Measurements from ENCODE around the gene SNX18. TPM values are rescaled to one million over a fixed set of nuclear protein-coding genes. Genes with fewer than 3 reads are reported as not detected.

The SNX18 gene
- total RNA-seq, 1 donor from 2014 or later = 35.4 TPM

DNA sequence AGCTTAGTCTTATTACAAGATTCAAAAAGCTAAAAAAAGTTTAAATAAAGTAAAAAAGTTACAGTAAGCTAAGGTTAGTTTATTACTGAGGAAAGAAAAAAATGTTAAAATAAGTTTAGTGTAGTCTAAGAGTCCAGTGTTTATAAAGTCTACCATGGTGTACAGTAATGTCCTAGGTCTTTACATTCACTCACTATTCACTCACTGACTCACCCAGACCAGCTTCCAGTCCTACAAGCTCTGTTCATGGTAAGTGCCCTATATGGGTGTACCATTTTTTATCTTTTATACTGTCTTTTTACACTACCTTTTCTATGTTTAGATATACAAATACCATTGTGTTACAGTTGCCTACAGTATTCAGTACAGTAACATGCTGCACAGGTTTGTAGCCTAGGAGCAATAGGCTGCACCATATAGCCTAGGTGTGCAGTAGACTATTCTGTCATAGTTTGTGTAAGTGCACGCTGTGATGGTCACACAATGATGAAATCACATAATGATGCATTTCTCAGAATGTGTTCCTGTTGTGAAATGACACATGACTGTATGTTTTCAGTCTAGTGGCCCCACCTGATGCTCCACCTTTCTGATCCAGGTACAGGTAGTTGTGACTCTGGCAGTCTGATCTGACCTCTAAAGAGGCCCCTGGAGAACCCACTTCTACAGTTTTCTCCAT, 45.7 kb downstream of the SNX18 start:
- Histone ChIP-seq H3K36me3 (no peaks in the 10 kb centered on the region), H3K27me3 (no peaks in the 10 kb centered on the region), H3K9me3 (no peaks in the 10 kb centered on the region), H3K4me3 (no peak overlapping the region), H3K27ac (no peak overlapping the region), H3K4me1 (no peaks in the 10 kb centered on the region)
- ATAC-seq (no peak), DNase-seq (no peak)
- intact Hi-C loops (cut with DNase I) = no loop called here
- TF ChIP-seq, protein P1, sequence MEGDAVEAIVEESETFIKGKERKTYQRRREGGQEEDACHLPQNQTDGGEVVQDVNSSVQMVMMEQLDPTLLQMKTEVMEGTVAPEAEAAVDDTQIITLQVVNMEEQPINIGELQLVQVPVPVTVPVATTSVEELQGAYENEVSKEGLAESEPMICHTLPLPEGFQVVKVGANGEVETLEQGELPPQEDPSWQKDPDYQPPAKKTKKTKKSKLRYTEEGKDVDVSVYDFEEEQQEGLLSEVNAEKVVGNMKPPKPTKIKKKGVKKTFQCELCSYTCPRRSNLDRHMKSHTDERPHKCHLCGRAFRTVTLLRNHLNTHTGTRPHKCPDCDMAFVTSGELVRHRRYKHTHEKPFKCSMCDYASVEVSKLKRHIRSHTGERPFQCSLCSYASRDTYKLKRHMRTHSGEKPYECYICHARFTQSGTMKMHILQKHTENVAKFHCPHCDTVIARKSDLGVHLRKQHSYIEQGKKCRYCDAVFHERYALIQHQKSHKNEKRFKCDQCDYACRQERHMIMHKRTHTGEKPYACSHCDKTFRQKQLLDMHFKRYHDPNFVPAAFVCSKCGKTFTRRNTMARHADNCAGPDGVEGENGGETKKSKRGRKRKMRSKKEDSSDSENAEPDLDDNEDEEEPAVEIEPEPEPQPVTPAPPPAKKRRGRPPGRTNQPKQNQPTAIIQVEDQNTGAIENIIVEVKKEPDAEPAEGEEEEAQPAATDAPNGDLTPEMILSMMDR (IDR thresholded peaks at IDR 0.05) = no peak

DNA sequence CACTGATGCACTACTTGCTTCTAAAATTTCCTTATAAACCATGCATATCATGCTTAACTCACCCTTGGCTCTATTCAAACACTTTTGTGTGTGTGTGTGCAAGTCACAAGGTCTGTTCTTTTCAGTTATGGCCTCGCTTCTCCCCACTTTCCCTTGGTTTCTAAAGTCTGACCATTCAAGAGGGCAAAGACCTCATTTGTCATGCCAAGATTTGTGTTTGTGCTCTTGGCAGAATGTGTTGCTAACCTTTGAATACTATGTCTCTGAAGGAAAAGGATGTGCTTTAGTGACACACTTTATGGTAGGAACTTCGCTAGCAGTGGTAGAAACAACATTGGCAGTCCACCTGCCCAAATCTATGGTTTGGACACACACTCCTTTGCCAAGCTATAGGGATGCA, 50.4 kb downstream of the SNX18 start:
- H3K4me1 ChIP-seq = no peaks in the 10 kb centered on the region
- H3K4me3 ChIP-seq = no peak overlapping the region
- DNase-seq (no peak), ATAC-seq (no peak)
- no peaks in the 10 kb centered on the region for H3K9me3 ChIP-seq
- H3K36me3 ChIP-seq = no peaks in the 10 kb centered on the region
- intact Hi-C loops (cut with DNase I) = no loop called here
- no peaks in the 10 kb centered on the region for H3K27me3 ChIP-seq
- TF ChIP-seq, protein P1 (IDR thresholded peaks at IDR 0.05) = no peak
- no peak overlapping the region for H3K27ac ChIP-seq

DNA sequence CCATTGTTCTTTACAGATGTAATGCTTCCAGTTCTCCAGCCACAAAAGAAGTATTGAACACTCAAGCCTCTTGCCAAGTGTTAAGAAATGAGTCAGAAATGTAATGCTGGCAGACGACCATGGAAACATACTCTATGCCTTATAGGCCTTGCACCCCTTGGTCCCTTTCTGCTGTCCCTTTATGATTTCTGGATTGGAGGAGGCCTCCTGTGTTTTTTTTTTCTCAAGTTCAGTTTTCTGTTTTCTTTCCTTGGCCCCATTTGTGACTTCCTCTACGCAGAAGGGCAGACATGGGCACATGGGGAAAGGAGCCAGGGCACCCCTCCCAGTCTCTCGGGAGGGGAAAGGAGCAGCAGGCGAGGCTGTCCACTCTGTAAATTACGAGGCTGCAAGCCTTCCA, 53.4 kb downstream of the SNX18 start:
- ATAC-seq (no peak), DNase-seq (no peak)
- TF ChIP-seq, protein P1 (IDR thresholded peaks at IDR 0.05) = no peak
- Histone ChIP-seq H3K27ac (no peak overlapping the region), H3K36me3 (no peaks in the 10 kb centered on the region), H3K4me3 (no peak overlapping the region), H3K27me3 (no peaks in the 10 kb centered on the region), H3K9me3 (no peaks in the 10 kb centered on the region), H3K4me1 (no peaks in the 10 kb centered on the region)
- intact Hi-C loops (cut with DNase I) = no loop called here

DNA sequence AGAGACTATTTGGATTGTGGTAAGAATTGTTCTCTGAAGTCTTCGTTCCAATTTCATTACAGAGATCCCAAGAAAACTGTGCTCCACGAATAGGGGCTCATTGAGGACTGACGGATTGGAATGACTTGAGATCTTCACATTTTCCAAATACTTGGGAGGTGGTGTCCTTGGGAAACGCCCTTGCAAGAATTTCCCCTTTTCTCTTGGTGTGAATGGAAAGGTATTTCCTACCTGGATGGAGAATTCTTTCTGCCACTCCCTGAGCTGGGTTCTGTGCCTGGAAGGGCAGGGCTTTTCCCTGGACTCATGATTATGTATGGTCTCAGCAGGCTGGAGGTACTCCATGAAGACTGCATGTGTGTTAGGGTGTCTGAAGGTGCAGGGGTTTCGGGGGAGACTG, 53.9 kb downstream of the SNX18 start:
- intact Hi-C loops (cut with DNase I) = no loop called here
- no peaks in the 10 kb centered on the region for H3K9me3 ChIP-seq
- TF ChIP-seq, protein P1 (IDR thresholded peaks at IDR 0.05) = no peak
- DNase-seq = no peak
- no peaks in the 10 kb centered on the region for H3K4me1 ChIP-seq
- H3K27me3 ChIP-seq = no peaks in the 10 kb centered on the region
- H3K4me3 ChIP-seq = no peak overlapping the region
- no peak overlapping the region for H3K27ac ChIP-seq
- no peak for ATAC-seq
- no peaks in the 10 kb centered on the region for H3K36me3 ChIP-seq

DNA sequence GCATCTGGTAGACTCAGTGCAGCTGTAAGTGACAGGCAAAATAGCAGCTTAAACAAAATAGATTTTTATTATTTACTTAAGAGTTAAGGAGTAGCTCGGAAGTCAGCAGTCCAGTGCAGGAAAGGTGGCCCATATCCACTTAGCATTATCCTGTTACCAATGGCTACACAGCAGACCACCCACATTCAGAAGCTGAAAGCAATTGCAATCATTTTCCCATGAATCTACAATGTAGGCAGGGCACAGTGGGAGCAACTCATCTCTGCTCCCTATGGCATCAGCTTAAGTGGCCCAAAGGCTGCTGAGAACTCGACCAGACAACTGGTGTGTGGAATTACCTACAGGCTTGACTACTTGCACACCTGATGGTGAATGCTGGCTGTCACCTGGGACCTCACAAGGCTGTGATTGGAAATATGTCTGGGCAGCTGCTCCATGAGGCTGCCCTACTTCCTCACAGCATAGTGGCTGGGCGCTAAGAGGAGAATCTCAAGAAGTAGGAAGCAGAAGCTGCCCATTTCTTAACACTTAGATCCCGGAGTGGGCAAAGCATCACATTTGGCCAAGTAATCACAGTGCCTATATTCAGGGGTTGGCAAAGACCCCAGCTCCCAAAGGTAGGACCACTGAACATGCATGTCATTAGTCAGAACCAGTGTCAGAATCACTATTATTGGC, 56.4 kb downstream of the SNX18 start:
- DNase-seq (no peak), ATAC-seq (peak; percentile 63)
- TF ChIP-seq, protein P1 (IDR thresholded peaks at IDR 0.05) = no peak
- Histone ChIP-seq H3K4me3 (no peak overlapping the region), H3K36me3 (no peaks in the 10 kb centered on the region), H3K9me3 (no peaks in the 10 kb centered on the region), H3K4me1 (no peaks in the 10 kb centered on the region), H3K27me3 (no peaks in the 10 kb centered on the region), H3K27ac (no peak overlapping the region)
- intact Hi-C loops (cut with DNase I) = no loop called here

Data from upper lobe of right lung (tissue), 1 donor.